Esophagus squamous epithelium (tissue), 4 donors: ENCODE results near the gene TCF19.

Experiments
- CTCF ChIP-seq, 6 experiments: fragments of 450-650 bp in 4 of 6; fragments of 200-600 bp in 2 of 6; sonication (generic) in 2 of 6; IDR thresholded peaks; one replicate each; pipeline ENCODE4 v1.5.1; 2016 to 2019; ENCODE audit warnings: antibody characterized with exemption in 6 of 6, mild to moderate bottlenecking in 4 of 6, moderate library complexity in 4 of 6
- POLR2A ChIP-seq, 4 donors: fragments of 450-650 bp; IDR thresholded peaks; one replicate each; pipeline ENCODE4 v1.6.1; 2017; ENCODE audit warnings: antibody characterized with exemption in 4 of 4, mild to moderate bottlenecking in 4 of 4, moderate library complexity in 3 of 4

GRCh38 chr6:31113861-31114540, 44.4 kb upstream of the TCF19 start:
- TF ChIP-seq CTCF (IDR thresholded peaks at IDR 0.05) (no peak), POLR2A (IDR thresholded peaks at IDR 0.05) (no peak)
